ENCODE results near the gene CALY. TPM values are rescaled to one million over a fixed set of nuclear protein-coding genes. Genes with fewer than 3 reads are reported as not detected.
A peak's percentile ranks its signal among the peaks of the same experiment; 100 is the strongest.

CALY gene
- total RNA-seq, 1 donor from 2014 or later: 19.8 TPM

GRCh38 chr10:133328358-133329343 is 8.0 kb downstream of the CALY start:
- H3K9me3 Mint-ChIP-seq (ENCODE audit: unreplicated experiment): peaks cover 5% of the 10 kb centered on the region
- peak overlapping the region; percentile 41 for H3K4me3 Mint-ChIP-seq (ENCODE audit: unreplicated experiment)
- peaks cover 15% of the 10 kb centered on the region for H3K36me3 Mint-ChIP-seq (ENCODE audit: unreplicated experiment)
- H3K4me1 Mint-ChIP-seq (ENCODE audit: low read depth, unreplicated experiment): peaks cover 9% of the 10 kb centered on the region
- no peak for DNase-seq
- TF ChIP-seq CTCF (IDR thresholded peaks at IDR 0.05; ENCODE audit: partially characterized antibody, unreplicated experiment): no peak
- H3K27ac Mint-ChIP-seq (ENCODE audit: unreplicated experiment): no peak overlapping the region
- peaks cover 15% of the 10 kb centered on the region for H3K27me3 Mint-ChIP-seq (ENCODE audit: unreplicated experiment)

GRCh38 chr10:133327651-133328357 is 8.9 kb downstream of the CALY start:
- no peak for TF ChIP-seq CTCF (IDR thresholded peaks at IDR 0.05; ENCODE audit: partially characterized antibody, unreplicated experiment)
- H3K36me3 Mint-ChIP-seq (ENCODE audit: unreplicated experiment): peaks cover 19% of the 10 kb centered on the region
- H3K27ac Mint-ChIP-seq (ENCODE audit: unreplicated experiment): no peak overlapping the region
- H3K9me3 Mint-ChIP-seq (ENCODE audit: unreplicated experiment): peaks cover 3% of the 10 kb centered on the region
- peaks cover 10% of the 10 kb centered on the region for H3K27me3 Mint-ChIP-seq (ENCODE audit: unreplicated experiment)
- peaks cover 9% of the 10 kb centered on the region for H3K4me1 Mint-ChIP-seq (ENCODE audit: low read depth, unreplicated experiment)
- H3K4me3 Mint-ChIP-seq (ENCODE audit: unreplicated experiment): no peak overlapping the region
- DNase-seq: no peak

GRCh38 chr10:133326745-133327650 is 9.7 kb downstream of the CALY start:
- H3K9me3 Mint-ChIP-seq (ENCODE audit: unreplicated experiment): peaks cover 3% of the 10 kb centered on the region
- peaks cover 4% of the 10 kb centered on the region for H3K27me3 Mint-ChIP-seq (ENCODE audit: unreplicated experiment)
- no peak for DNase-seq
- peaks cover 9% of the 10 kb centered on the region for H3K4me1 Mint-ChIP-seq (ENCODE audit: low read depth, unreplicated experiment)
- TF ChIP-seq CTCF (IDR thresholded peaks at IDR 0.05; ENCODE audit: partially characterized antibody, unreplicated experiment): no peak
- peaks cover 11% of the 10 kb centered on the region for H3K36me3 Mint-ChIP-seq (ENCODE audit: unreplicated experiment)
- no peak overlapping the region for H3K4me3 Mint-ChIP-seq (ENCODE audit: unreplicated experiment)
- no peak overlapping the region for H3K27ac Mint-ChIP-seq (ENCODE audit: unreplicated experiment)

GRCh38 chr10:133326223-133326551 is 10.5 kb downstream of the CALY start:
- H3K4me3 Mint-ChIP-seq (ENCODE audit: unreplicated experiment): peak overlapping the region; percentile 83
- H3K4me1 Mint-ChIP-seq (ENCODE audit: low read depth, unreplicated experiment): peaks cover 9% of the 10 kb centered on the region
- peaks cover 3% of the 10 kb centered on the region for H3K9me3 Mint-ChIP-seq (ENCODE audit: unreplicated experiment)
- no peak for TF ChIP-seq CTCF (IDR thresholded peaks at IDR 0.05; ENCODE audit: partially characterized antibody, unreplicated experiment)
- H3K27me3 Mint-ChIP-seq (ENCODE audit: unreplicated experiment): peaks cover 2% of the 10 kb centered on the region
- peaks cover 4% of the 10 kb centered on the region for H3K36me3 Mint-ChIP-seq (ENCODE audit: unreplicated experiment)
- DNase-seq: no peak
- H3K27ac Mint-ChIP-seq (ENCODE audit: unreplicated experiment): peak overlapping the region; percentile 57
